GM19099 (cell line): ENCODE data around the gene SH3BP5.

Experiments
- POLR2A ChIP-seq: IDR thresholded peaks from 3 replicates; pipeline ENCODE4 v1.6.1; 2011; ENCODE audit warnings: low read depth; ENCODE audit not compliant: insufficient read length; ENCODE audit errors: extremely low read depth

Gene SH3BP5

GRCh38 chr3:15318661-15319060, 13.7 kb downstream of the SH3BP5 start:
- TF ChIP-seq POLR2A: no peak

- TF ChIP-seq POLR2A: no peak
Measured at GRCh38 chr3:15316998-15317435, 15.4 kb downstream of the SH3BP5 start.

- TF ChIP-seq POLR2A: no peak
Measured at GRCh38 chr3:15315003-15315402, 17.4 kb downstream of the SH3BP5 start.

GRCh38 chr3:15314276-15314675, 18.1 kb downstream of the SH3BP5 start:
- no peak for TF ChIP-seq POLR2A

- no peak for TF ChIP-seq POLR2A
Measured at GRCh38 chr3:15313461-15313860, 18.9 kb downstream of the SH3BP5 start.

GRCh38 chr3:15312550-15312949, 19.8 kb downstream of the SH3BP5 start:
- no peak for TF ChIP-seq POLR2A

- TF ChIP-seq POLR2A: no peak
Measured at GRCh38 chr3:15310491-15311370, 21.7 kb downstream of the SH3BP5 start.

GRCh38 chr3:15309662-15310335, 22.6 kb downstream of the SH3BP5 start:
- TF ChIP-seq POLR2A: no peak

- TF ChIP-seq POLR2A: no peak
Measured at GRCh38 chr3:15307580-15307979, 24.8 kb downstream of the SH3BP5 start.

- no peak for TF ChIP-seq POLR2A
Measured at GRCh38 chr3:15306979-15307359, 25.4 kb downstream of the SH3BP5 start.

GRCh38 chr3:15305359-15305844, 27.0 kb downstream of the SH3BP5 start:
- no peak for TF ChIP-seq POLR2A

- TF ChIP-seq POLR2A: no peak
Measured at GRCh38 chr3:15303728-15304127, 28.7 kb downstream of the SH3BP5 start.

GRCh38 chr3:15303216-15303615, 29.2 kb downstream of the SH3BP5 start:
- TF ChIP-seq POLR2A: no peak

GRCh38 chr3:15301761-15302160, 30.6 kb downstream of the SH3BP5 start:
- no peak for TF ChIP-seq POLR2A

GRCh38 chr3:15300323-15301078, 31.9 kb downstream of the SH3BP5 start:
- no peak for TF ChIP-seq POLR2A
